ENCODE measurements around the gene DIPK1B.
"Not testable (repeated sequence)": the region's sequence is repeated elsewhere in the genome, so short reads cannot be mapped to it uniquely, and the experiment has no call there.

The DIPK1B gene

DNA sequence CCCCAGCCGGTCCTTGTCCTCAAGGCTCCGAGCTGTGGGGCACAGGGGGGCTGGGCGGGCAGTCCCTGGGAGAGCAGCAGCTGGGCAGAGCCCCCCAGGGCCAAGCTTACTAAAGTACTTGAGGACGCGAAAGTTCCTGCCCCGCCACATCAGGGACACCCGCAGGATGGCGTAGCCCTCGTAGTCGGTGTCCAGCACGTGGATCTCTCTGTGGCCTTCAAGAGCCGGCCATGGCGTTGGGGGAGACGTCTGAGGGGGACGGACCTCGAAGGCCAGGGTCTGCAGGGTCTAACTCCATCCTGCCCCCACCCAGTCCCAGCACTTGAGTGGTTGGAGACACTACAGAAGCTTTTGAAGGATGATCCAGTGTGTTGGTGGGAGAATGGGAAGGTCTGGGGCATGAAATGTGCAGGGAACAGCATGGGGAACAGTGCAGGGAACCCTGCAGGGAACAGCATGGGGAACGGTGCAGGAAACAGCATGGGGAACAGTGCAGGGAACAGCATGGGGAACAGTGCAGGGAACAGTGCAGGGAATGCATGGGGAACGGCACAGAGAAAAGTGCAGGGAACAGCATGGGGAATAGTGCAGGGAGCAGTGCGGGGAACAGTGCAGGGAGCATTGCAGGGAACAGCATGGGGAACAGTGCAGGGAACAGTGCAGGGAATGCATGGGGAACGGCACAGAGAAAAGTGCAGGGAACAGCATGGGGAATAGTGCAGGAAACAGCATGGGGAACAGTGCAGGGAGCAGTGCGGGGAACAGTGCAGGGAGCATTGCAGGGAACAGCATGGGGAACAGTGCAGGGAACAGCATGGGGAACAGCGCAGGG lies 43.1 kb downstream of the DIPK1B start:
- not testable (repeated sequence) for DNase-seq

DNA sequence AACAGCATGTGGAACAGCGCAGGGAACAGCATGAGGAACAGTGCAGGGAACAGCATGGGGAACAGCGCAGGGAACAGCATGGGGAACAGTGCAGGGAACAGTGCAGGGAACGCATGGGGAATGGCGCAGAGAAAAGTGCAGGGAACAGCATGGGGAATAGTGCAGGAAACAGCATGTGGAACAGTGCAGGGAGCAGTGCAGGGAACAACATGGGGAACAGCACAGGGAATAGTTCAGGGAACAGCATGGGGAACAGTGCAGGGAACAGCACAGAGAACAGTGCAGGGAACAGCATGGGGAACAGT lies 43.7 kb downstream of the DIPK1B start:
- DNase-seq = no peak

DNA sequence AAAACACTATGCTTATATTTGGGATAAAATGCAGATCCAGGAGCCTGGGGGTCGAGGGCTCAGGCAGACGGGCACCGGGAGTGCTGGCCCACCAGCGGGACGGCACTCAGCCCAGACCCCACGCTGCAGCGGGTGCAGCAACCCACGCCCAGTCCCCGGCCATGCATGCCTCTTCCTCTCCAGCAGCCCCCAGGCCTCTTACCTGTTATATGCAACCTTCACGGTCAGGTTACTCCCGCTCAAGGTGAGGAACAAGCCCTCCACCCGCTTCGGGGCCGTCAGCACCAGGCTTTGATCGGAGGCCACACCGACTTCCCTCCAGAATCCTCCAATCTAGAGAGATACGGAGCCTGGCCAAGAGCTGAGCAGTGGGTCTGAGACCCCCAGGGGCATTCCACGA lies 44.5 kb downstream of the DIPK1B start:
- DNase-seq = no peak

DNA sequence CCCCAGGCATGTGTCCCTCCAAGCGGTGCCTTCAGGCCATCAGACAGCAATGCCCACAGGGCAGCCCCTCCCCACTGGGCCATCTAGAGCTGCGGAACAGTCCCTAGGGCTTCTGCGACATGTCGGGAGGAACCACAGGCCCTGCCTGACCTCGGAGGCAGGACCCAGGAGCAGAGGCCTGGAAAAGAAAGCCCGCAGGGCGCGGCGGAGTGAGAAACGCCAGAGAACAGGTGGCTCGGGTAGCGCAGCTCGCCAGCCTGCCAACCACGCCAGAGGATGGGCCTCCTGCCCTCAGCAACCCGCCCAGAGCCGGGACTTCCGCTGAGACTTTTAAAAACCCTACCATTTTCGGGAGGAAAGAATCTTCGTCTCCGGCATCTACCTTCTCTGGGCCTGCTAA lies 45.0 kb downstream of the DIPK1B start:
- DNase-seq = no peak

DNA sequence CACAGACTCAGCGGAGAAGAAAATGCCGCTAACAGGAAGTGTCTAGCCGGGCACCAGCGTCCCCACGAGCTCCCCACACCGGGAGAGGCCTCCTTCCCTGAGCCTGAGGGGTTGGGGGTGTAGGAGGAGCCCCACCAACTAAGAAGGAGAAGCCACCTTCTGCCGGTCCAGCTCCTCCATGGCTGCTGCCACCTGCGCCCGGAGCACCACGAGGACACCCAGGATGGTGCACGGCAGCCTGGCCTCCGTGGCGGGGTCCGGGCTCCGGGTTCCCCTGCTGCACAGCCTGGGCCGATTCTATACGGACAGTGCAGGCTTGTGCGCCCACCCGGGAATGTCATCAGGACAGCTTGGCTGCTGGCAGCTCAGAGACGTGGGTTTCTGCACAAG lies 45.4 kb downstream of the DIPK1B start:
- no peak for DNase-seq

DNA sequence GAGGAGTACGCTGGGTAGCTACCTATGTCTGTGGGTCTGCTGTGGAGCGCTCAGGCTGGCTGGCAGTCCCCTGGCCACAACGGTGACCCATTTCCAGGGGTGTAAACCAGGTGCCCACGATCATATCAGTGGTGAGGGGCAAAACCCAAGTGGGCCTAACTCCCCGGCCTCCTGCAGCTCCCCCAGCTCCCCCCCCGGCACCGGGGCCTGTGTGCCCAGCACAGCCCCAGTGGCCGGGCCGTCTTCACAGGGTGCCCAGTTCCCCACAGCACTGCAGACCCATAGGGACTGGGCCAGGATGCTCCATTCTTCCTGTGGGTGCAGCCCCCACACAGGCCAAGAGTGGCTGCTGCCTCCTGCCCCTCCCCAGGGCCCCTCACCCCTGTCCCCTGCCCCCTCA lies 46.6 kb downstream of the DIPK1B start:
- DNase-seq = no peak

DNA sequence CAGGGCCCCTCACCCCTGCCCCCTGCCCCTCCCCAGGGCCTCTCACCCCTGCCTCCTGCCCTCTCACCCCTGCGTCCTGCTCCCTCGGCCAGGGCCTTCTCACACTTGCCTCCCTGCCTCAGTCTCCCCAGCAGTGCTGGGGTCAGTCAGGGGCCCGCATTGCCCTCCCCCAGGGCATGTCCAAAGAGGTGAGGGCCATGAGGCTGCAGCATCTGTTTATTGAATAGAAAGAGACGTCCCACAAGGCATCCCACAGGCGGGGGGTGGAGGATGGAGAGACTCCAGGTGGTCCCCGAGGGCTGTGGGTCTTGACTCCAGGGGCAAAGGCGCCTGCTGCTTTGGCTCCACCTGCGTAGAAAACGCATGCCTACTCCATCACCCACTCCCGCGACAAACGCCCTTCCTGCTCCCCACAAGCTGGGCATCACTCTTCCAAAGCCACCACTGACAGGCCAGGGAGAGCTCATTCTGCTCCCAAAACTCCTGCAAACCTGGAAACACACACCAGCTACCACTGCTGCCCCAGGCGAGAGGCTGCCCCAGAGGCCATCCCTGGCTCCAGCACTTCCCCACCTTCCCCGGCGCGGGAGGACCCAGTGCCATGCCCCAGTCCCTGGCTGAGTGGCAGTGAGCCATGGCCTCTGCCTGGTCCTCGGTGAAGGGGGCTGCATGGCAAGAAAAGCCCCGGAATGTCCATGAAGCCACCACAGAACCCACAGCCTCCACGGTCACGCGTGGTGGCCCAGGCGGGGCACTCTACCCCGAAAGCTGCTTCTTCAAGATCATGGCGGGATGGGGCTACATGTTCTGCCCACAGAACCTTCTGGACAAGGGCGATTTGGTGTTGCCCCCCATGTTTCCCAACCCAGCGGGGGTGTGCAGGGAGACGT lies 47.3 kb downstream of the DIPK1B start:
- no peak for DNase-seq

DNA sequence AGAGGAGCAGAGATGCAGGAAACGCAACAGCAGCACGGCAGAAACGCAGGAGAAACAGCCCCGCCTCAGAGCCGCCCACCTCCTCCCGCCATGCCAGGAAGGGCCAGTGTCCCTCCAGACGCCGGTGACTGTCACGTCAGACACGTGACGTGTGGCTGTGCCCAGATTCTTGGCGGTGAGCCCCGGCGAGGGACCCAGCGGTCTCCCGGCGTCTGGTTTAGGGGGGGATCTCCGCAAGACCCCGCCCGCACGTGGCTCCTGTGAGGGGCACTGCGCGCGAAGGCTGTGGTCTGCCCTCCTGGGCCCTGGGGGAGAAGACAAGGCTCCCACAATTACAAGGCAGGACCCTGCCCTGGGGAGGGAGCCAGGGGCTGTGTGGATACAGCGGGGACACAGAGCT lies 48.1 kb downstream of the DIPK1B start:
- no peak for DNase-seq

DNA sequence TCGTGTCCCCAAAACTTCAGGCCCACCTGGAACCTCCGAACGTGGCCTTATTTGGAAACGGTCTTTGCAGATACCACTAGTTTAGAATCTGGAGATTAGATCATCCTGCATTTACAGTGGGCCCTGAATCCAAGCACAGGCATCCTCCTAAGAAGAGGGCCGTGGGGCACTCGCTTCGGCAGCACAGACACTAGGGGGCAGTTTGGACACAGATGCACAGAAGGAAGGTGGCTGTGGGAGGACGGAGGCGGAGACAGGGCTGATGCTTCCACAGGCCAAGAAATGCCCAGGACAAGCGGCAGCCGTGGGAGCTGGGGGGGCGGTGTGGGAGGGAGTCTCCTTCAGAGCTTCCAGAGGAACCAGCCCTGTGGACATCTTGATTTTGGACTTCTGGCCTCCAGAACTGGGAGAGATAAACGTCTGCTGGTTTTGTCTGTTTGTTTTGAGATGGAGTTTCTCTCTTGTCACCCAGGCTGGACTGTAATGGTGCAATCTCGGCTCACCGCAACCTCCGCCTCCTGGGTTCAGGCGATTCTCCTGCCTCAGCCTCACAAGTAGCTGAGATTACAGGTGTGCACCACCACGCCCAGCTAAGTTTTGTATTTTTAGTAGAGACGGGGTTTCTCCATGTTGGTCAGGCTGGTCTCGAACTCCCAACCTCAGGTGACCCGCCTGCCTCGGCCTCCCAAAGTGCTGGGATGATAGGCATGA lies 48.6 kb downstream of the DIPK1B start:
- peak; percentile 30 to 47 for DNase-seq

DNA sequence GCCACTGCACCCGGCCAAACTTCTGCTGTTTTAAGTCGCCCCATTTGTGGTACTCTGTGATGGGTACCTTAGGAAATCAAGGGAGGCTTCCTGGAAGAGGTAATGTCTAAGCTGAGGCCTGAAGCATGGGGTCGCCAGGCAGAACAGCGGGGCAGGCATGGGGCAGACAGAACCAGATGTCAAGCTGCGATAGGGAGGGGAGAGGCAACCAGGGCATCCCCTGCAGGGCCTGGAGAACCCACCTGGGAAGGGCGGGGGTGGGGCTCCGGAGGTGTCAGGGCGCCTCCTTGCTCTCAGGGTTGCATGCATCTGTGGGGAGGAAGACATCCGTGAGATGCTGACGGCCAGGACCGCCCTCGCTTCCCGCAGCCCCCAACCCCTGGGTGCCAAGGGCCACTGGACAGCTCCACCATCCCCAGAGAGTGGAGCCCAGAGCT lies 49.2 kb downstream of the DIPK1B start:
- DNase-seq = no peak

DNA sequence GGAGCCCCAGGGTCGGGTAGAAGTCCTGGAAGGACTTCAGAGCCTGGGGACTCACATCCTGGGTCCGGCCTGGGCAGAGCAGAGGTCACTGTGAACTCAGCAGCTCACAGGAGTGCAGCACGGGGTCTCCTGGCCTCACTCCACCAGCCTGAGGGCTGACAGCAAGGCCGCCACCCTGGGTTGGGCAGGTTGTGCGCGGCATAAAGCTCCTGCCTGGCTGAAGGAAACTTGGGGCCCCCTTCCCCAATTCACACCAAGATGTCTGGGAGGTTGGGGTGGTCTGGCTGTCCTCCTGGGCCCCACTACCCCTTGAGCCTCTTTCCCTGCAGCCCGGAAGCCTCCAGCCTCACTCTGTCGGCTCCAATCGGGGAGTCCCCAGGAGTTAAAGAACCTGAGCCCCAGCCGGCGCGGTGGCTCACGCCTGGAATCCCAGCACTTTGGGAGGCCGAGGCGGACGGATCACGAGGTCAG lies 49.9 kb downstream of the DIPK1B start:
- no peak for DNase-seq

DNA sequence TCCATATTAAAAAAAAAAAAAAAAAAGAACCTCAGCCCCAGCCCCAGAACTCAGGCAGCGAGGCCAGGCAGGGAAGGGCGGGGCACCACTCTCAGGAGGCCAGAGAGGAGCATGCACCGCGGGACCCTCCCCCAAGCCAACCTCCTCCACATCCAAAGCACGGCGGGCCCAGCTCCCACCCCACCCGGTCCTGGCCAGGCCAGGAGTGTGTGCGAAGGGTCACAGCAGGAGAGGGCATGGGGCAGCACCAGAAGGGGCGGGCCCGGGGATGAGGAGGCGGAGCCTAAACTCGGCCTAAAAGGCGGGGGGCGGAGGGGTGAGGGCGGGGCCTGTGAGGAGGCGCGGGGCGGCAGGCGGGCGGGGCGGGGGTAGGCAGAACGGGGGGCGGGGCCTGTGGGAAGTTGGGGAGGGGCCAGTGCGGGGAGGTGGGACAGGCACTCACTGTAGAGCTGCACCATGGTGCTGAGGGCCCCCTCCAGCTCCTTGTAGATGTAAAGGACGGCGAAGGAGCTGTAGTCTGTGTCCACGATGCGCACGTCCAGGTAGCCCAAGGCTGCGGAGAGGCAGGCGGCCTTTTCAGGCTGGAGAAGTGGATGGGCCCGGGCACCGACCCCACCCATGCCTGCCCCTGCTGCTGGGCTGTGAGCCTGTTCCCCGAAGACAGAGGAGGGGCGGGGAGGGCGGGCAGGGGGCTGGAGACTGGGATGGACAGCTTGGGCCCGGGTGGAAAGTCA lies 50.7 kb downstream of the DIPK1B start:
- DNase-seq = peak; percentile 66 to 68

DNA sequence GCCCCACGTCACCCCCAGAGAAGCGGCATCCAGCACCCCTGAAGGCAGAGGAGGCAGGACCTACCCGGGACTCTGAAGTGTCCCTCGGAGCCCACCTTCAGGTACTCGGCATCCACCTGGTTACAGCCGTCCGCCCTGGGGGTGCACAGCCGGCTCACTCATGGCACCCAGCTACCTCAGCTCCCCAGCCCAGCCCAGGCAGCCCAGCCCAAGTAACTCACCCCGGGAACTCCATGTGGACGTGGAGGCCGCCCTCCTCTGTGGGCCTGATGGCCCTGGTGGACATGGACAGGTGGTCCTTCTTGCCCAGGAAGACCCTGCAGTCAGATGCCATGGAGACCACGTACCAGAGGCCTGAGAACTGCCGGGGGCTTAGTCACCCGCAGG lies 51.3 kb downstream of the DIPK1B start:
- DNase-seq = no peak

DNA sequence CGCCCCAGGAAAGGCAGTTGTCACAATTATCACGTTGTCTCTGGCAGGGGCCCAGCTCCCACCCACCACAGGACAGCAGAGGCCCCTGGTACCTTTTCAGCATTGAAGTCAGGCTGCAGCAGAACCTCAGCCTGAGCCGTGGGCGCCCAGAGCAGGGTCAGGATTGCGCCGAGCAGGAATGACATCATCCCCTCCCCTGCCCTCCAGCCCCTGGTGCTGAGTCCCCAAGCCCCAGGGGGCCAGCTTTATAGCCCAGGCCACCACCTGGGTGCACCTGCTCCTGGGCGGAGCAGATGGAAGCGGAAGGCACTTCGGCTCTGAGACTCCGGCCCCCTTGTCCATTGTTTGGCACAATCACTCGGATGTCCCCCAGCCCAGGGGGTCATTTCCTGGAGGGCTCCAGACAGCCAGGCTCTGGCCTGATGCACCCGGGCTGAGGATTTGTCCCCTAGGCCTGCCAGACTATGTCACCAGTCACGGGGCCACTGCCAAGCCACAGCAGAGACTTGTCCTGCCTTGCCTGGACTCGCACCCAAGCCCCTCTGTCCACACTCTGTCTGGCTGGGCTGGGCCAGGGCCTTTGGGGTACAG lies 52.0 kb downstream of the DIPK1B start, which contains the start of gene LCN15:
Gene LCN15 (minus strand): TSS at position 218 of the 591 bp plus-strand sequence. CDS start 30 bp downstream, at position 188.
- DNase-seq = no peak

DNA sequence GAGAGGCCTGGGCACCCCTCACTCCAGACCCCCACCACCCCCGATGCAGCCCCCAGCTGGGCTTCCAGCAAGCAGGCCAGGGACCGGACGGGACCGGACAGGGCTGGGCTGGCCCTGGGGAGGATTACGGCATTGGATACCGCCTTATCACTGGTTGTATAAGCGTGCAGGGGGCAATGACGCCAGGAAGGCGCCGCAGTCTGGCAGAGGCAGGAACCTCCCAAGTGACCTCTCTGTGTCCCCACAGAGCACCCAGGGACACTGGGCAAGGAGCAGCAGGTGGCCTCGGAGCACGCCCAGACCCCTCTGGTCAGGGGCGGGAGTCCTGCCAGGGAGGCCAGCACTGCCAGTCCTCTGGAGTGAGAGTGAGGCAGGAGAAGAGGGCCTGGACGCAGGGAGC lies 52.7 kb downstream of the DIPK1B start:
- DNase-seq = no peak

DNA sequence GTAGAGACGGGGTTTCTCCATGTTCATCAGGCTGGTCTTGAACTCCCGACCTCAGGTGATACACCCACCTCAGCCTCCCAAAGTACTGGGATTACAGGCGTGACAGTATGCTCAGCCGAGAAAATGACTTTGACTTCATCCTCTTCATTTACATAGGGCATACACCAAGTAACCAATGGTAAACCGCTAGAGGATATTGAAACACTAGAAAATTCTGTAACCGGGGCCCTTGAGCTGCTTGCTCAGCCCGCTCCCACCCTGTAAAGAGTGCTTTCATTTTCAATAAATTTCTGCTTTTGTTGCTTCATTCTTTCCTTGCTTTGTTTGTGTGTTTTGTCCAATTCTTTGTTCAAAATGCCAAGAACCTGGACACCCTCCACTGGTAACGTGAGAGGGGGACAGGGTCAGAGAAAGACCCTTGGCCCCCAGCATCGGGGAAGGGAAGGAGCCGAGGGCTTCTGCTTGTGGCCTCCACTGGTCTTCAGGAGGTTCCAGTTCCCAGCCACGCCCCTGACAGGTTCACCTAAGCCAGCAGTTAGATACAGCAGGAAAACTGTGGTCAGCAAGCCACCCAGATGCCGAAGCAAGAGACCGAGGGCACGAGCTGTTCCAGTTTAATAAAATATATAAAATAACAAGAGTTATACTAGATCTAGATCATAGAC lies 53.5 kb downstream of the DIPK1B start:
- DNase-seq = not testable (repeated sequence)

DNA sequence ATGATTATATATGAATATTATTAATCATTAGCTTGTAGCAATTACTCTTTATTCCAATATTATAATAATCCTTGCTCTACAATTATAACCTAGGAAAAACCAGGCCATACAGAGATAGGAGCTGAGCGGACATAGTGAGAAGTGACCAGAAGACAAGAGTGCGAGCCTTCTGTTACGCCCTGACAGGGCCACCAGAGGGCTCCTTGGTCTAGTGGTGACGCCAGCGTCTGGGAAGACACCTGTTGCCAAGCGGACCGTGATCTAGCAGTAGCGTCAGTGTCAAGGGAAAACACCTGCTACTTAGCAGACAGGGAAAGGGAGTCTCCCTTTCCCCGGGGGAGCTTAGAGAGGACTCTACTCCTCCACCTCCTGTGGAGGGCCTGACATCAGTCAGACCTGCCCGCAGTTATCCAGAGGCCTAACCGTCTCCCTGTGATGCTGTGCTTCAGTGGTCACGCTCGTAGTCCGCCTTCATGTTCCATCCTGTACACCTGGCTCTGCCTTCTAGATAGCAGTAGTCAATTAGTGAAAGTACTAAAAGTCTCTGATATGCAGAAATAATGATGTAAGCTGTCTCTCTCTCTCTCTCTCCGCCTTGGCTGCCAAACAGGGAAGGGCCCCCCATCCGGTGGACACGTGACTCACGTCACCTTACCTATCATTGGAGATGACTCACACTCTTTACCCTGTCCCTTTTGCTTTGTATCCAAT lies 54.2 kb downstream of the DIPK1B start:
- DNase-seq = peak; percentile 67 to 72

DNA sequence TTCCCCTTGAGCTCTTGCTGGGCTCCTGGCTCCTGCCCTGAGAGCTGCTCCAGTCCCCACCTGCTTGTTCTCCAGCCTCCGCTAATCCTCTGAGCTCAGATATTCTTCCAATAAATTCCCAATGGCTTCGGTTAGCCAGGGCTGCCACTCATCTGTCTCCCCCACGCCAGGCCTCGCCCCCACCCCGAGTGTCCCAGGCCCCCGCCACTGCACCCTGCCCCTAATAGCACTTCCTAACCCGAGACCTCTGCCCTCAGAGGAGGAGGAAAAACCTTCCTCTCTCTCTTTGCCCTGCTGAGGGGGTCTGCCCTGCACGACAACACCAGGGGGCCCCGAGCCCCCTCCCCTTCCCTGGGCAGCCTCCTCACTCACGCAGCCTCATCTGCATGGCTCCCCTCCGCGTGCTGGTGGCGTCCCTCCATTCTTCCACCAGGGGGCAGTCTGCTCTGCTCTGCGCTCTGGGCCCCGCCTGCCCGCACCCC lies 57.4 kb downstream of the DIPK1B start:
- peak; percentile 63 to 70 for DNase-seq

DNA sequence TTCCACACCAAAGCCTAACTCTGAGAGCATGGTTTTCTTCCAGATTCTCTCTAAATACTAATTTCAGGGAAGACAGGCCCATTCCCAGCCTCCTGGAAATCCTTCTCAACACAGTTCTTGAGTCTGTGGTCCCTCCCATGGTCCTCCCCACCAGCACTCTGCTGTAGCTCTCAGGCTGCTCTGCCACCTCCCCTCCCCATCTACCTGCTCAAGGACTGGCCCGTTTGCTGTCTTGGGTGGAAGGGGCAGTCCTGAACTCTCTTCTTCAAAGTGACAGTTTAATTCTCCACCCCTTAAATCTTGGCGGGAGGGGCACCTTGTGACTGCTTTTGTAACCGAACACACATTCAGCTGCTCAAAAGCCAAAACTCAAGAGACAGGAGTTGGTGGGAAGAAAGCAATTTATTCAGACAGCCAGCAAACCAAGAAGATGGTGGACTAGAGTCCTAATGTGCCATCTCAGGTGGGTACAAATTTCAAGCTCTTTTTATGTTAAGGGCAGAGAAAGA lies 59.6 kb downstream of the DIPK1B start:
- DNase-seq = no peak

DNA sequence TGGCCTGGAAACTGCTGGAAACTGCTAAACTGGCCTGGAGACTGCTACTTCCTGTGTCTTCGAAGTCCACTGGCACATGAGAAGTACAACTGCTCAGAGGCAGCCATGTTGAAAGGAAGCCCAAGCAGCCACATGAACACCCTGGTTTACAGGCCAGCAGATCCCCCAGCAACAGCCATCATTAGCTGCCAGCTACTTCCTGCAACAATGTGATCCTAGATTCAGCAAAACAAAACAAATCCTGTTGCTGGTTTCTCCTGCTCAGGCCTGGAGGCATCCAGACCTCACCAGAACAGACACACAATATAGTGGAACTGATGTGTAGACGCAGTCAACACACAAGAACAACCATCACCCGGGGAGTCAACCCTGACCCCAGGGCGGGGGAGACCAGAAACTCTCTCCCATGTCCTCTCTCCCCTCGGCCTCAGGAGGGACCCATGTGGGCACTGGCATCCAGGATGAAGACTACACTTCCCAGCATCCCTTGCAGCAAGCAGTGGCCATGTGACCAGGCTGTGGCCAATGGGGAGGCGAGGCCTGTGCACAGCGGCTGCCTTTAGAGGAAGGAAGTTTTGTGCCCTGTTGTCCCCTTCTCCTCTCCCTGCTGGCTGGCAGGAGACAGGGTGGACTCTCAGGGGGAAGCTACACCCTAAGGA lies 61.1 kb downstream of the DIPK1B start:
- DNase-seq = peak in 1 of 2 experiments; percentile 36
